ENCODE results near the gene MEGF6. TPM values are rescaled to one million over a fixed set of nuclear protein-coding genes. Genes with fewer than 3 reads are reported as not detected.

The MEGF6 gene
- total and polyA plus RNA-seq, 9 of the 15 experiments (the other 6 are each of a cell fraction or from before 2014, with no cell fraction given): 0.03 to 1.7 (median 0.24) TPM; not detected in 3

- ChIA-PET CTCF (ENCODE audit: low intra/inter-chr PET ratio) (no interaction called here), POLR2A (interaction anchor here (1.1 kb wide), 1 partner anchor 19 kb away, joined by 3 read pairs; no protein-coding TSS in a partner anchor)
- H3K36me3 ChIP-seq (ENCODE audit: control insufficient read depth, insufficient read depth, low read length): no peaks in the 10 kb centered on the region
- H3K4me3 ChIP-seq: no peak overlapping the region
- peaks cover 17% of the 10 kb centered on the region for H4K20me1 ChIP-seq (replicated peaks; ENCODE audit: control insufficient read depth, insufficient read depth, low read length)
- no TSS peak for BruUV-seq (replicated peaks)
- DNase-seq (ENCODE audit: extremely low read depth in 1 of 4, low spot score in 3 of 4): no peak
- no peaks in the 10 kb centered on the region for H3K9me1 ChIP-seq (ENCODE audit: control insufficient read depth, insufficient read depth, low read length)
- 15% methylated on average over 21 of the region's 24 CpGs for WGBS (ENCODE audit: insufficient coverage, low coverage, missing lambda C conversion rate)
- H3K4me1 ChIP-seq (replicated peaks in 1 of 2; ENCODE audit: control insufficient read depth in 2 of 2, insufficient read depth in 2 of 2, low read length in 2 of 2): peaks cover 4 to 23% of the 10 kb centered on the region in 2 experiments; a peak in 3 of 5 replicates
- H3K79me2 ChIP-seq (ENCODE audit: control insufficient read depth, insufficient read depth, low read length): no peaks in the 10 kb centered on the region
- in situ Hi-C loops (cut with MboI): no loop called here
- H3K4me2 ChIP-seq (ENCODE audit: insufficient read depth, low read length): no peak overlapping the region
- peaks cover 12 to 71% of the 10 kb centered on the region in 2 experiments; a peak in 3 of 5 replicates for H3K27me3 ChIP-seq (ENCODE audit: control insufficient read depth in 2 of 2, insufficient read depth in 2 of 2, low read length in 2 of 2)
- H3K27ac ChIP-seq (ENCODE audit: extremely low read depth, low read depth, low read length): no peak overlapping the region
- no peak overlapping the region for H3K9ac ChIP-seq (ENCODE audit: insufficient read depth in 1 of 2, low read depth in 2 of 2, low read length in 2 of 2)
- TF ChIP-seq ZNF174 (CRISPR knock-in tag; IDR thresholded peaks at IDR 0.05) (no peak), ARNT (IDR thresholded peaks at IDR 0.05) (no peak), ZNF263 (CRISPR knock-in tag; IDR thresholded peaks at IDR 0.05; ENCODE audit: borderline replicate concordance) (0 out of 2 replicates have a peak, but pooled peaks have one; percentile 26)
- no peak overlapping the region for H2AFZ ChIP-seq (ENCODE audit: low read depth, low read length)
- no peak for FAIRE-seq
- no peaks in the 10 kb centered on the region for H3K9me3 ChIP-seq (replicated peaks; ENCODE audit: control insufficient read depth, insufficient read depth, low read depth, low read length)
- intact Hi-C loops (cut with micrococcal nuclease): no loop called here
- ATAC-seq: no peak
These were observed 1.4 kb downstream of the MEGF6 start for GRCh38 chr1:3609769-3610526.

All from K562 (cell line).